ENCODE results near the gene CENPVL1. TPM values are rescaled to one million over a fixed set of nuclear protein-coding genes. Genes with fewer than 3 reads are reported as not detected.
A peak's percentile ranks its signal among the peaks of the same experiment; 100 is the strongest.

CENPVL1 gene
- polyA plus RNA-seq, 2 of the 4 experiments (the other 2 are of a cell fraction): not detected

GRCh38 chrX:51737091-51737490 lies 26.8 kb downstream of the CENPVL1 start:
- no peaks in the 10 kb centered on the region for H3K4me1 ChIP-seq
- no peak overlapping the region for H3K4me2 ChIP-seq
- FAIRE-seq: peak; percentile 49
- H3K4me3 ChIP-seq: no peak overlapping the region
- no peak for DNase-seq (ENCODE audit: low read depth in 1 of 2, low spot score in 1 of 2)
- ChIA-PET CTCF (interaction anchor here (0.6 kb wide), 1 partner anchor 250 kb away, joined by 4 read pairs; no protein-coding TSS in a partner anchor), POLR2A (no interaction called here)
- 15% methylated on average over 2 of the region's 2 CpGs for WGBS (ENCODE audit: missing lambda C conversion rate)
- H3K9me3 ChIP-seq: no peaks in the 10 kb centered on the region
- no peak overlapping the region for H3K27ac ChIP-seq
- TF ChIP-seq RFX5 (IDR thresholded peaks at IDR 0.05): no peak
- no peak for TF ChIP-seq MAX (IDR thresholded peaks at IDR 0.05)
- TF ChIP-seq KDM5A (IDR thresholded peaks at IDR 0.05): no peak
- TF ChIP-seq CEBPB (IDR thresholded peaks at IDR 0.05): no peak
- TF ChIP-seq EP300 (IDR thresholded peaks at IDR 0.05): no peak
- no peak for TF ChIP-seq MAFK (IDR thresholded peaks at IDR 0.05; ENCODE audit: partially characterized antibody)
- no peak for TF ChIP-seq BHLHE40 (IDR thresholded peaks at IDR 0.05; ENCODE audit: low read depth, low read length)
- no peak for TF ChIP-seq CBX8 (IDR thresholded peaks at IDR 0.05)
- no peak for TF ChIP-seq CBX2 (IDR thresholded peaks at IDR 0.05; ENCODE audit: borderline replicate concordance, low read depth)
- no peak for TF ChIP-seq ZSCAN20 (CRISPR knock-in tag; IDR thresholded peaks at IDR 0.05)
- no peak for TF ChIP-seq PBX3 (IDR thresholded peaks at IDR 0.05)
- no peak for TF ChIP-seq POLR2AphosphoS2 (conservative IDR thresholded peaks at IDR 0.05; ENCODE audit: low read length)
- TF ChIP-seq RAD21 (conservative IDR thresholded peaks at IDR 0.05 in 1 of 2, IDR thresholded peaks at IDR 0.05 in 1 of 2): no peak
- no peak for TF ChIP-seq EHF (CRISPR knock-in tag; IDR thresholded peaks at IDR 0.05)
- no peak for TF ChIP-seq CTCF (IDR thresholded peaks at IDR 0.05)
- no peak for TF ChIP-seq JUNB (IDR thresholded peaks at IDR 0.05)
- no peak for TF ChIP-seq ATOH8 (CRISPR knock-in tag; IDR thresholded peaks at IDR 0.05; ENCODE audit: low read depth)
- no peak for TF ChIP-seq NFE2L2 (conservative IDR thresholded peaks at IDR 0.05; ENCODE audit: low read length)
- no peak for ATAC-seq

GRCh38 chrX:51742586-51742985 lies 32.3 kb downstream of the CENPVL1 start:
- no peak for DNase-seq (ENCODE audit: low read depth in 1 of 2, low spot score in 1 of 2)
- Histone ChIP-seq H3K27ac (peak overlapping the region; percentile 45 to 91; a peak in 3 of 6 replicates), H3K9me3 (peaks cover 13% of the 10 kb centered on the region), H3K4me2 (peak overlapping the region; percentile 71), H3K4me1 (peaks cover 4% of the 10 kb centered on the region; the same call in 1 of the 3 replicates), H3K4me3 (peak overlapping the region; percentile 65)
- ChIA-PET CTCF (no interaction called here), POLR2A (no interaction called here)
- TF ChIP-seq JUNB (IDR thresholded peaks at IDR 0.05) (no peak), ZNF302 (CRISPR knock-in tag; IDR thresholded peaks at IDR 0.05) (no peak), SREBF2 (IDR thresholded peaks at IDR 0.05) (no peak), KDM1A (IDR thresholded peaks at IDR 0.05; ENCODE audit: low read depth) (no peak), MAX (IDR thresholded peaks at IDR 0.05) (no peak), FOSB (CRISPR knock-in tag; IDR thresholded peaks at IDR 0.05) (no peak), GATA3 (IDR thresholded peaks at IDR 0.05; ENCODE audit: borderline replicate concordance) (no peak), RFX5 (IDR thresholded peaks at IDR 0.05) (no peak), CHD2 (IDR thresholded peaks at IDR 0.05; ENCODE audit: low read length, partially characterized antibody) (no peak), CBX2 (IDR thresholded peaks at IDR 0.05; ENCODE audit: borderline replicate concordance, low read depth) (no peak), USF2 (IDR thresholded peaks at IDR 0.05) (no peak), ZSCAN20 (CRISPR knock-in tag; IDR thresholded peaks at IDR 0.05) (no peak), NR3C1 (IDR thresholded peaks at IDR 0.05) (no peak), ZFP36 (IDR thresholded peaks at IDR 0.05; ENCODE audit: borderline replicate concordance, partially characterized antibody) (no peak), JUN (IDR thresholded peaks at IDR 0.05) (no peak), HOXB13 (CRISPR knock-in tag; IDR thresholded peaks at IDR 0.05; ENCODE audit: low read depth) (no peak), RAD21 (conservative IDR thresholded peaks at IDR 0.05 in 1 of 2, IDR thresholded peaks at IDR 0.05 in 1 of 2) (no peak), RARB (CRISPR knock-in tag; IDR thresholded peaks at IDR 0.05) (no peak)
- no peak for FAIRE-seq
- no peak for ATAC-seq
- 88% methylated on average over 3 of the region's 3 CpGs for WGBS (ENCODE audit: missing lambda C conversion rate)

Data from A549 (cell line).